OCI-LY1 (cell line): Measurements from ENCODE around the gene SLAMF9.
A peak's percentile ranks its signal among the peaks of the same experiment; 100 is the strongest.

ENCODE experiments used
- H2AFZ ChIP-seq: fragments of 200-600 bp; sonication (generic), shearing (Covaris generic); 2 replicates; pipeline ENCODE4 v1.6.0; 2014; ENCODE audit warnings: antibody characterized with exemption, mild to moderate bottlenecking, low read length
- H3F3A ChIP-seq: fragments of 200-600 bp; sonication (generic), shearing (Covaris generic); 2 replicates; pipeline ENCODE4 v1.6.0; 2014; ENCODE audit warnings: mild to moderate bottlenecking, antibody characterized with exemption, low read length, moderate library complexity; ENCODE audit not compliant: insufficient read depth
- H3K27ac ChIP-seq: fragments of 200-600 bp; sonication (generic); 2 replicates; pipeline ENCODE4 v1.5.1; 2014; ENCODE audit warnings: low read length, mixed run types, mild to moderate bottlenecking, low read depth; ENCODE audit not compliant: poor library complexity, severe bottlenecking
- H3K27me3 ChIP-seq: fragments of 200-600 bp; sonication (generic); 2 replicates; pipeline ENCODE4 v1.6.0; 2014; ENCODE audit warnings: antibody characterized with exemption, mild to moderate bottlenecking, low read length, moderate library complexity; ENCODE audit not compliant: insufficient read depth
- H3K36me3 ChIP-seq: fragments of 200-600 bp; sonication (generic); 2 replicates; pipeline ENCODE4 v1.6.1; 2014; ENCODE audit warnings: mild to moderate bottlenecking, antibody characterized with exemption, low read length, moderate library complexity, mixed read lengths; ENCODE audit not compliant: insufficient read depth
- H3K4me1 ChIP-seq: fragments of 200-600 bp; sonication (generic); 2 replicates; pipeline ENCODE4 v1.5.1; 2014; ENCODE audit warnings: mild to moderate bottlenecking, low read length, moderate library complexity; ENCODE audit not compliant: insufficient read depth, severe bottlenecking
- H3K4me2 ChIP-seq: fragments of 200-600 bp; sonication (generic), shearing (Covaris generic); 2 replicates; pipeline ENCODE4 v1.6.1; 2014; ENCODE audit warnings: low read length
- H3K4me3 ChIP-seq: fragments of 200-600 bp; sonication (generic); 2 replicates; pipeline ENCODE4 v1.5.1; 2014; ENCODE audit warnings: low read length, low read depth, mild to moderate bottlenecking, mixed read lengths; ENCODE audit not compliant: poor library complexity, severe bottlenecking
- H3K79me2 ChIP-seq: fragments of 200-600 bp; shearing (Covaris generic); 2 replicates; pipeline ENCODE4 v1.6.1; 2016; ENCODE audit warnings: mixed run types, low read length, mixed read lengths; ENCODE audit not compliant: insufficient read depth
- H3K9ac ChIP-seq: fragments of 200-600 bp; sonication (generic), shearing (Covaris generic); 2 replicates; pipeline ENCODE4 v1.6.1; 2014; ENCODE audit warnings: mild to moderate bottlenecking, low read length, mixed read lengths
- H3K9me2 ChIP-seq: fragments of 200-600 bp; sonication (generic), shearing (Covaris generic); 2 replicates; pipeline ENCODE4 v1.6.1; 2014; ENCODE audit warnings: low read depth, mild to moderate bottlenecking, low read length, mixed read lengths
- H3K9me3 ChIP-seq: fragments of 200-600 bp; shearing (Covaris generic); 2 replicates; pipeline ENCODE4 v1.6.1; 2014; ENCODE audit warnings: low read length, mixed read lengths
- H4K20me1 ChIP-seq: fragments of 200-600 bp; sonication (generic), shearing (Covaris generic); 2 replicates; pipeline ENCODE4 v1.6.0; 2016; ENCODE audit warnings: mild to moderate bottlenecking, low read length; ENCODE audit not compliant: insufficient read depth
- CTCF ChIP-seq: fragments of 200-600 bp; sonication (generic), shearing (Covaris generic); IDR thresholded peaks from 2 replicates; pipeline ENCODE4 v1.5.1; 2017; ENCODE audit warnings: mild to moderate bottlenecking, antibody characterized with exemption, low read length, moderate library complexity, mixed read lengths
- EZH2 ChIP-seq: fragments of 200-600 bp; sonication (generic), shearing (Covaris generic); IDR thresholded peaks from 2 replicates; pipeline ENCODE4 v1.8.0; 2017; ENCODE audit warnings: borderline replicate concordance, mixed run types, mild to moderate bottlenecking, antibody characterized with exemption, low read length, moderate library complexity, mixed read lengths

SLAMF9 gene

DNA sequence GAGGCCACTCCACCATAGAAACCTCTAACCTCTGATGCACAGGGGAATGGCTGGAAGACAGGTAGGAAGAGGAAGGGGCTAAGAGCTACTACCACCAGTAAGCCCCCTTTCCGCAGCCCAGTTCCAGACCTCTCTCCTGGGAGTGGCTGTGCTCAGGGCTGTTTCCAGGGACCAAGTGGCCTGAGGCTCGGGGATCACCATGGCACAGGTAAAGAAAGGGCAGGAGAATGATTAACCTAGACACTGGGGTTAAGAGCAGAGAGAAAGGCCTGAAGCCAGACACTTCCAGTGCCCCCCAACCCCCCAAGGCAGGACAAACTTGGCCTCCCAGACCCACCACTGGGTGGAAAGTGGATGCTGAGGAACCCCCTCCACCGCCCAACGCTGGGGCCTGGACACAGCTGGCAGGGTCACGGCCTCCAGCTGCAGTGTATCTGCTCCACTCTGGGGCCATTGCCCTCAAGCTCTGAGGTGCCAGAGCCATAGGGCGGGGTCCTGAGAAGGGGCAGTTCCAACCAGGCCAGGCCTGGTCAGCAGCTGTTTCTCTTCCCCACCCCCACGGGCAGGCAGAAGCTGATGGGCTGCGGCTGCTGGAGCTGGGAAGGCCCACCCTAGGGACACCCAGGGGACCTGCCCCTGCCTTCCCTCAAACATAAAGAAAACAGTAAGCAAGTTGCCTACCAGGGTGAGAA, 31.4 kb downstream of the SLAMF9 start:
- Histone ChIP-seq H3K27me3 (no peaks in the 10 kb centered on the region), H3F3A (no peaks in the 10 kb centered on the region), H3K4me2 (peak overlapping the region; percentile 84), H3K9ac (peak overlapping the region; percentile 37; the same call in 1 of the 2 replicates), H3K4me1 (peaks cover 50% of the 10 kb centered on the region), H2AFZ (no peak overlapping the region), H3K9me2 (no peaks in the 10 kb centered on the region), H3K9me3 (no peaks in the 10 kb centered on the region), H3K79me2 (no peaks in the 10 kb centered on the region), H3K4me3 (peak overlapping the region; percentile 79), H4K20me1 (no peaks in the 10 kb centered on the region), H3K27ac (peak overlapping the region; percentile 87), H3K36me3 (peaks cover 29% of the 10 kb centered on the region; the same call in 1 of the 2 replicates)
- TF ChIP-seq EZH2 (no peak), CTCF (no peak)

- peak overlapping the region; percentile 84 for H3K4me2 ChIP-seq
- no peaks in the 10 kb centered on the region for H3K9me2 ChIP-seq
- no peaks in the 10 kb centered on the region for H4K20me1 ChIP-seq
- no peaks in the 10 kb centered on the region for H3K9me3 ChIP-seq
- H2AFZ ChIP-seq: no peak overlapping the region
- no peaks in the 10 kb centered on the region for H3F3A ChIP-seq
- peak overlapping the region; percentile 87 for H3K27ac ChIP-seq
- H3K36me3 ChIP-seq: peaks cover 33% of the 10 kb centered on the region; the same call in 1 of the 2 replicates
- no peaks in the 10 kb centered on the region for H3K79me2 ChIP-seq
- peak overlapping the region; percentile 37; the same call in 1 of the 2 replicates for H3K9ac ChIP-seq
- TF ChIP-seq CTCF: no peak
- TF ChIP-seq EZH2: no peak
- peaks cover 50% of the 10 kb centered on the region for H3K4me1 ChIP-seq
- H3K27me3 ChIP-seq: no peaks in the 10 kb centered on the region
- peak overlapping the region; percentile 79 for H3K4me3 ChIP-seq
Observed at GRCh38 chr1:159921700-159922504, 32.1 kb downstream of the SLAMF9 start.

GRCh38 chr1:159921251-159921650, 32.8 kb downstream of the SLAMF9 start:
- H3K9ac ChIP-seq: peak overlapping the region; percentile 37; the same call in 1 of the 2 replicates
- peak overlapping the region; percentile 87 for H3K27ac ChIP-seq
- H3K9me3 ChIP-seq: no peaks in the 10 kb centered on the region
- H3F3A ChIP-seq: no peaks in the 10 kb centered on the region
- H3K79me2 ChIP-seq: no peaks in the 10 kb centered on the region
- no peak overlapping the region for H2AFZ ChIP-seq
- peaks cover 33% of the 10 kb centered on the region; the same call in 1 of the 2 replicates for H3K36me3 ChIP-seq
- no peaks in the 10 kb centered on the region for H4K20me1 ChIP-seq
- peak overlapping the region; percentile 84 for H3K4me2 ChIP-seq
- H3K4me1 ChIP-seq: peaks cover 50% of the 10 kb centered on the region
- no peak for TF ChIP-seq CTCF
- no peak for TF ChIP-seq EZH2
- peak overlapping the region; percentile 79 for H3K4me3 ChIP-seq
- H3K9me2 ChIP-seq: no peaks in the 10 kb centered on the region
- no peaks in the 10 kb centered on the region for H3K27me3 ChIP-seq
